T-helper 17 cell (primary cell): Measurements from ENCODE around the gene NEFH. TPM values are rescaled to one million over a fixed set of nuclear protein-coding genes. Genes with fewer than 3 reads are reported as not detected.
"Not testable (repeated sequence)": the region's sequence is repeated elsewhere in the genome, so short reads cannot be mapped to it uniquely, and the experiment has no call there.

ENCODE experiments used
- ATAC-seq: fragments of 150-1000 bp; cut with Tn5 transposase; 2 replicates; pipeline ENCODE4 v1.10.0; 2021; ENCODE audit warnings: mild to moderate bottlenecking, moderate library complexity
- DNase-seq, 3 donors: peaks; one replicate each; pipeline versions ENCODE4 v3.0.0 to v3.0.0-alpha.2; 2020 to 2021
- H3K9me3 ChIP-seq: one replicate; pipeline ENCODE4 v1.7.0; 2013; ENCODE audit warnings: low read length, mild to moderate bottlenecking; ENCODE audit not compliant: control insufficient read depth, poor library complexity, severe bottlenecking
- H3K27ac Mint-ChIP-seq: one replicate; pipeline ENCODE4 v1.8.0; 2022; ENCODE audit warnings: mild to moderate bottlenecking, moderate library complexity, mixed read lengths
- H3K27me3 Mint-ChIP-seq: one replicate; pipeline ENCODE4 v1.8.0; 2022; ENCODE audit warnings: mixed read lengths
- H3K36me3 Mint-ChIP-seq: one replicate; pipeline ENCODE4 v1.8.0; 2022; ENCODE audit warnings: low read depth, mixed read lengths
- H3K4me1 Mint-ChIP-seq: one replicate; pipeline ENCODE4 v1.8.0; 2022; ENCODE audit warnings: mild to moderate bottlenecking, mixed read lengths
- H3K4me3 Mint-ChIP-seq: one replicate; pipeline ENCODE4 v1.8.0; 2022; ENCODE audit warnings: mild to moderate bottlenecking, moderate library complexity, mixed read lengths
- total RNA-seq, 4 donors: library from RNA in 2 of 4; stranded (reverse) in 2 of 4; gene quantifications; one replicate each; pipeline ENCODE4 v1.2.3 and lab custom pipeline; 2022 to 2026

Gene NEFH
- total RNA-seq (under 1 TPM; 0.15 to 0.21 TPM), total RNA-seq (lab: John Stamatoyannopoulos, UW) (0.81 to 1.9 reads per million in 2 donors)

GRCh38 chr22:29479417-29480261 lies at the start of gene NEFH:
Gene NEFH, plus strand, starts transcription at chr22:29480218. Its CDS starts 45 bp downstream, at chr22:29480263.
- peaks cover 59% of the 10 kb centered on the region for H3K27me3 Mint-ChIP-seq
- peaks cover 13% of the 10 kb centered on the region for H3K4me1 Mint-ChIP-seq
- no peak for DNase-seq
- H3K9me3 ChIP-seq, result no peaks in the 10 kb centered on the region
- peaks cover 16% of the 10 kb centered on the region for H3K36me3 Mint-ChIP-seq
- H3K27ac Mint-ChIP-seq, result no peak within 1 kb of the TSS
- H3K4me3 Mint-ChIP-seq, result peak within 1 kb of the TSS; percentile 73
- no peak for ATAC-seq

DNA sequence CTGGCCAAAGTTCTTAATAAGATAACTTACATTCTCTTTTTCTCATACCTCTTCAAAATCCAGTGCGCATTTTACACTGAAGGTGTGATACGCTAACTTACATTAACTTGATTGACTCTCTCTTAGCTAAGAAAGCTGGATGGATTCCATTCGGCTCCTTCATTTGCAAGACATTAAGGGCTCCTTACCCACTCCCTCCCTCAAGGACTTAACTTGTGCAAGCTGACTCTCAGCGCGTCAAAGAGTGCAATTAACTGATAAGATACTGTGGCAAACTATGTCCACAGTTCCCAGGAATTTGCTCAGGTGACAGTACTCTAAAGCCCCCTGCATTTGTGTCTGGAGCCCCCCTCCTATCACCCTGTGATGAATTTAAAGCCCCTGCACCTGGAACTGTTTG lies 48.0 kb upstream of the NEFH start:
- no peaks in the 10 kb centered on the region for H3K36me3 Mint-ChIP-seq
- DNase-seq (no peak), ATAC-seq (no peak)
- no peak overlapping the region for H3K27ac Mint-ChIP-seq
- no peak overlapping the region for H3K4me3 Mint-ChIP-seq
- peaks cover 59% of the 10 kb centered on the region for H3K27me3 Mint-ChIP-seq
- H3K9me3 ChIP-seq, result no peaks in the 10 kb centered on the region
- peaks cover 5% of the 10 kb centered on the region for H3K4me1 Mint-ChIP-seq

- Mint-ChIP-seq H3K27ac (no peak overlapping the region), H3K36me3 (no peaks in the 10 kb centered on the region), H3K27me3 (peaks cover 55% of the 10 kb centered on the region), H3K4me1 (peaks cover 2% of the 10 kb centered on the region), H3K4me3 (no peak overlapping the region)
- ATAC-seq, result no peak
- no peak for DNase-seq
- H3K9me3 ChIP-seq, result no peaks in the 10 kb centered on the region
Observed at GRCh38 chr22:29433856-29434255, 46.2 kb upstream of the NEFH start.

- ATAC-seq (no peak), DNase-seq (no peak)
- Mint-ChIP-seq H3K27ac (no peak overlapping the region), H3K4me1 (no peaks in the 10 kb centered on the region), H3K27me3 (peaks cover 50% of the 10 kb centered on the region), H3K4me3 (no peak overlapping the region), H3K36me3 (no peaks in the 10 kb centered on the region)
- H3K9me3 ChIP-seq, result no peaks in the 10 kb centered on the region
Observed at GRCh38 chr22:29434288-29434687, 45.7 kb upstream of the NEFH start.

DNA sequence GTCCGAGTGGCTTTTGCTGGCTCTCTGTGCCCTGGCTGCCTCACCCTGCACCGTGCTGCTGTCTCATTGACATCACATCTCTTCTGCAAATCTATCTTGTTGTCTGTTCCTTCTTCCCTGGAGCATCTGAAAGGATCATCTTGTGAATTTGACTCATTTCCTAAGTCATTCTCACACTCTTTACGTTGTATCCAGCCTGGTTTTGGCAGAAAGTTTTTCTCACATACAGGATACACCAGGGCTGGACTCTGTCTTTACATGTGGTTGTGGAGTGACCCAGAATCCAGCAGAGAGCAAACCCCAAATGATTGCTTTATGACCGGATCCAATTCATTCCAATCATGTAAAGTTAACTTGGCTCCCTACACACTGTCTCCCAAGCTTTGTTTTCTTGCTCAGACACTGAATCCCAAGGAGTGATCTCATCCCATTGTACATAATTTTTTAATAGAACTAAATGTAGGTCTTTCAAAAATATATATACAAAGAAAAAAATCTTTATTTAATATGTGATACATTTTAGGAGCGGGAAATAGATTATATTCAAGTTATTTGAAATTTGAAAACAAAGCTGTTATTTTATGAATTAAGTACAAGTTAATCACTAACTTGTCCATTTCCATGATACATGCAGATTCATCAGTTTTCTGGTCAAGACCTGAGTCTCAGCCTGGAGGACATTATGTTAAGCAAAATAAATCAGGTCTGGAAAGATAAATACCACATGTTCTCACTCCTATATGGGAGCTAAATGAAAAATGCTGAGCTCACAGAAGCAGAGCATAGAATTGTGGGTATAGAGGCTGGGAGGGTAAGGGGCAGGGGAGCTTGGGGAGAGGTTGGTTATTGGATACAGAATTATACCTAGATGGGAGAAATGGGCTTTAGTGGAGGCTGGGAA lies 44.5 kb upstream of the NEFH start:
- peaks cover 53% of the 10 kb centered on the region for H3K27me3 Mint-ChIP-seq
- H3K36me3 Mint-ChIP-seq, result peaks cover 2% of the 10 kb centered on the region
- no peak for DNase-seq
- H3K27ac Mint-ChIP-seq, result no peak overlapping the region
- ATAC-seq, result no peak
- H3K4me1 Mint-ChIP-seq, result peaks cover 2% of the 10 kb centered on the region
- H3K9me3 ChIP-seq, result no peaks in the 10 kb centered on the region
- H3K4me3 Mint-ChIP-seq, result no peak overlapping the region

GRCh38 chr22:29438283-29438682 lies 41.7 kb upstream of the NEFH start, which contains the start of gene RFPL1:
Gene RFPL1, plus strand, starts transcription at chr22:29438583.
- DNase-seq, H3K4me3 Mint-ChIP-seq, H3K4me1 Mint-ChIP-seq, ATAC-seq, H3K27ac Mint-ChIP-seq, H3K36me3 Mint-ChIP-seq, H3K9me3 ChIP-seq: not testable (repeated sequence)
- H3K27me3 Mint-ChIP-seq, result peaks cover 51% of the 10 kb centered on the region

- no peak for ATAC-seq
- H3K36me3 Mint-ChIP-seq, result peaks cover 7% of the 10 kb centered on the region
- no peak for DNase-seq
- H3K4me3 Mint-ChIP-seq, result no peak overlapping the region
- H3K4me1 Mint-ChIP-seq, result peaks cover 2% of the 10 kb centered on the region
- no peaks in the 10 kb centered on the region for H3K9me3 ChIP-seq
- H3K27ac Mint-ChIP-seq, result no peak overlapping the region
- peaks cover 38% of the 10 kb centered on the region for H3K27me3 Mint-ChIP-seq
Observed at GRCh38 chr22:29442976-29443375, 37.0 kb upstream of the NEFH start.

GRCh38 chr22:29443452-29443851 lies 36.6 kb upstream of the NEFH start:
- no peak overlapping the region for H3K27ac Mint-ChIP-seq
- H3K36me3 Mint-ChIP-seq, result peaks cover 7% of the 10 kb centered on the region
- peaks cover 40% of the 10 kb centered on the region for H3K27me3 Mint-ChIP-seq
- no peaks in the 10 kb centered on the region for H3K9me3 ChIP-seq
- DNase-seq (no peak), ATAC-seq (no peak)
- peaks cover 4% of the 10 kb centered on the region for H3K4me1 Mint-ChIP-seq
- no peak overlapping the region for H3K4me3 Mint-ChIP-seq

DNA sequence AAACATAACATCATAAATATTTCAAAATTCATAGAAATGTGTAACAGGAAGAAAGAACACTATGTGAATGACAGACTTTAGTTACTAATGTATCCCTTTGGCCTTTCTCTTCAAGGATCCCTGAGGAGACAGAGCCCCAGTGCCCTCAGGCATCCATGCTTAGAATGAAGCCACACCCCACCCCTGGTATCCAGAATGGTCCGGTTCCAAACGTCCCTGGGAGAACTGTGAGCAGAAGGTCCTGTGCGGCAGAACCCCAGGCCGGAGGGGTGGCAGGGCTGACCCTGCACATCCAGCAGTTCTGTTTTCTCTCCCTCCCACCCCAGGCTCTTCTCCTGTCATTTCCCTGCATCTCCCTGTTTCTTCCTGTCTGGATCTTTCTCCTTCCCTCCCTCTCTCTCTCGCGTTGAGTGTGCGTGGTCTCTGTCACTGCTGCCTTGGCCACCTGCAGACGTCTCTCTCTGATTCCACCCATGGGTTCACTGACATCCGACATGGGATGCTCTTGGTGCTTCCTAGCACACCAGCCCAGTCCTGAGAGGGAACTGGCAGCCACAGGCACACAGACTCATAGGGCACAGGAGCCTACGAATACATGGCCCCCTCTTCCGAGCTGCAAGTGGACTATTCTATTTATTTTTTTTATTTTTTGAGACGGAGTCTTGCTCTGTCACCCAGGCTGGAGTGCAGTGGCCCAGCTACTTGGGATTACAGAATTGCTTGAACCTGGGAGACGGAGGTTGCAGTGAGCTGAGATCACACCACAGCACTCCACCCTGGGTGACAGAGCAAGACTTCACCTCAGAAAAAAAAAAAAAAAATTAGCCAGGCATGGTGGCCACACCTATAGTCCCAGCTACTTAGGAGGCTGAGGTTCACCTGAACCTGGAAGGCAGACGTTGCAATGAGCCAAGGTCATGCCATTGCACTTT lies 35.9 kb upstream of the NEFH start:
- ATAC-seq, result no peak
- Mint-ChIP-seq H3K4me1 (peaks cover 5% of the 10 kb centered on the region), H3K27me3 (peaks cover 43% of the 10 kb centered on the region), H3K4me3 (no peak overlapping the region), H3K36me3 (peaks cover 7% of the 10 kb centered on the region), H3K27ac (no peak overlapping the region)
- no peaks in the 10 kb centered on the region for H3K9me3 ChIP-seq
- no peak for DNase-seq

DNA sequence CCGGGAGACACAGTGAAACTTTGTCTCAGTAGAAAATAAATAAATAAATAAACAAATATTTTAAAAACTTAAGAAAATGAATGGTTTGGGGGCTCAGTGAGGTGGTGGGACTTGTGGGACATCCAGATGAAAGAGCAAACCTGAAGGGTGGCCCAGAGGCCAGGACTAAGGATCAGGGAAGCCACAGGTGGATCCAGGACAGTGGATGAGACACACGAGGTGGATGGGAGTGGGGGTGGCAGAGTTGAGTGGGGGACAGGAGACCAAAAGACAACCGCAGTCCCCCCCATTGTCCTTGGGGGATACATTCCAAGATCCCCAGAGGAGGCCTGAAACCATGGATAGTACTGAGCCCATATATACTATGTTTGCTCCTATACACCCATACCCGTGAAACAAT lies 34.5 kb upstream of the NEFH start:
- Mint-ChIP-seq H3K4me1 (peaks cover 3% of the 10 kb centered on the region), H3K36me3 (peaks cover 5% of the 10 kb centered on the region), H3K27me3 (peaks cover 36% of the 10 kb centered on the region), H3K27ac (no peak overlapping the region), H3K4me3 (no peak overlapping the region)
- no peak for ATAC-seq
- no peaks in the 10 kb centered on the region for H3K9me3 ChIP-seq
- DNase-seq, result no peak

- DNase-seq (no peak), ATAC-seq (no peak)
- peaks cover 5% of the 10 kb centered on the region for H3K36me3 Mint-ChIP-seq
- H3K9me3 ChIP-seq, result no peaks in the 10 kb centered on the region
- peaks cover 20% of the 10 kb centered on the region for H3K27me3 Mint-ChIP-seq
- peaks cover 3% of the 10 kb centered on the region for H3K4me1 Mint-ChIP-seq
- no peak overlapping the region for H3K27ac Mint-ChIP-seq
- no peak overlapping the region for H3K4me3 Mint-ChIP-seq
Observed at GRCh38 chr22:29447906-29448305, 32.1 kb upstream of the NEFH start.

- Mint-ChIP-seq H3K4me3 (no peak overlapping the region), H3K27ac (peak overlapping the region; percentile 24), H3K36me3 (peaks cover 2% of the 10 kb centered on the region), H3K27me3 (peaks cover 5% of the 10 kb centered on the region), H3K4me1 (peaks cover 3% of the 10 kb centered on the region)
- ATAC-seq, result no peak
- DNase-seq, result no peak
- no peaks in the 10 kb centered on the region for H3K9me3 ChIP-seq
Observed at GRCh38 chr22:29449296-29449875, 30.6 kb upstream of the NEFH start.
